GM19467 (cell line): ENCODE data around the gene DEFB124.
"Not testable (repeated sequence)": the region's sequence is repeated elsewhere in the genome, so short reads cannot be mapped to it uniquely, and the experiment has no call there.

ENCODE experiments used
- ATAC-seq: cut with Tn5 transposase; IDR thresholded peaks from one replicate; pipeline ENCODE4 v1.9.1; 2021; ENCODE audit warnings: mild to moderate bottlenecking, moderate library complexity; ENCODE audit not compliant: unreplicated experiment

The DEFB124 gene

GRCh38 chr20:31474758-31475427, at the start of gene DEFB124, which contains the start of gene REM1:
DEFB124 (minus strand) TSS chr20:31475127; CDS start chr20:31473013, 2,114 bp downstream.
REM1 (plus strand) TSS chr20:31475288; CDS start chr20:31476446, 1,158 bp downstream.
- no peak for ATAC-seq

- no peak for ATAC-seq
Measured at GRCh38 chr20:31523361-31524283, 48.7 kb upstream of the DEFB124 start.

- ATAC-seq, result no peak
Measured at GRCh38 chr20:31522731-31523130, 47.8 kb upstream of the DEFB124 start.

- ATAC-seq, result not testable (repeated sequence)
Measured at GRCh38 chr20:31521267-31521666, 46.3 kb upstream of the DEFB124 start.

- ATAC-seq, result no peak
Measured at GRCh38 chr20:31517373-31517772, 42.4 kb upstream of the DEFB124 start.

- ATAC-seq, result no peak
Measured at GRCh38 chr20:31516651-31517050, 41.7 kb upstream of the DEFB124 start.

- ATAC-seq, result no peak
Measured at GRCh38 chr20:31516166-31516565, 41.2 kb upstream of the DEFB124 start.

GRCh38 chr20:31515775-31516107, 40.8 kb upstream of the DEFB124 start:
- ATAC-seq, result no peak

GRCh38 chr20:31515072-31515774, 40.3 kb upstream of the DEFB124 start:
- no peak for ATAC-seq

GRCh38 chr20:31514154-31515071, 39.5 kb upstream of the DEFB124 start, which contains the start of gene HM13:
HM13 (plus strand) TSS chr20:31514442; CDS start chr20:31514552, 110 bp downstream.
- ATAC-seq, result peak; percentile 89

GRCh38 chr20:31508517-31509244, 33.8 kb upstream of the DEFB124 start:
- no peak for ATAC-seq

GRCh38 chr20:31505903-31506302, 31.0 kb upstream of the DEFB124 start:
- ATAC-seq, result no peak

GRCh38 chr20:31502884-31503673, 28.2 kb upstream of the DEFB124 start:
- peak; percentile 94 for ATAC-seq

GRCh38 chr20:31500527-31500926, 25.6 kb upstream of the DEFB124 start:
- no peak for ATAC-seq

- no peak for ATAC-seq
Measured at GRCh38 chr20:31497838-31498540, 23.1 kb upstream of the DEFB124 start.

- no peak for ATAC-seq
Measured at GRCh38 chr20:31496761-31497295, 21.9 kb upstream of the DEFB124 start.

- no peak for ATAC-seq
Measured at GRCh38 chr20:31494131-31494530, 19.2 kb upstream of the DEFB124 start.

- no peak for ATAC-seq
Measured at GRCh38 chr20:31490752-31491151, 15.8 kb upstream of the DEFB124 start.
